Endodermal cell (in vitro differentiated cells): ENCODE data around the gene CADM3. TPM values are rescaled to one million over a fixed set of nuclear protein-coding genes. Genes with fewer than 3 reads are reported as not detected.

Source experiments
- DNase-seq: peaks from one replicate; pipeline ENCODE4 v3.0.0-alpha.2; 2017
- H3K27ac ChIP-seq: 2 replicates; pipeline ENCODE4 v1.5.1; 2013; ENCODE audit warnings: mild to moderate bottlenecking, low read depth, low read length, moderate library complexity
- H3K27me3 ChIP-seq: 2 replicates; pipeline ENCODE4 v1.6.1; 2013; ENCODE audit warnings: mild to moderate bottlenecking, low read length, moderate library complexity; ENCODE audit not compliant: insufficient read depth, control insufficient read depth, poor library complexity, severe bottlenecking
- H3K36me3 ChIP-seq: 2 replicates; pipeline ENCODE4 v1.7.0; 2013; ENCODE audit warnings: mild to moderate bottlenecking, low read length, moderate library complexity; ENCODE audit not compliant: control insufficient read depth, insufficient read depth
- H3K4me1 ChIP-seq: one replicate; pipeline ENCODE4 v1.7.0; 2013; ENCODE audit warnings: low read length; ENCODE audit not compliant: control insufficient read depth, insufficient read depth
- H3K4me3 ChIP-seq: 2 replicates; pipeline ENCODE4 v1.5.1; 2013; ENCODE audit warnings: mild to moderate bottlenecking, low read length, moderate library complexity
- H3K9ac ChIP-seq: 2 replicates; pipeline ENCODE4 v1.6.1; 2013; ENCODE audit warnings: mild to moderate bottlenecking, low read length, moderate library complexity; ENCODE audit not compliant: poor library complexity, severe bottlenecking; ENCODE audit errors: extremely low read depth
- H3K9me3 ChIP-seq: 2 replicates; pipeline ENCODE4 v1.6.1; 2013; ENCODE audit warnings: mild to moderate bottlenecking, low read length, moderate library complexity; ENCODE audit not compliant: control insufficient read depth
- H3K27ac Mint-ChIP-seq: 2 replicates; pipeline ENCODE4 v1.8.0; 2020; ENCODE audit warnings: mixed read lengths
- H3K27me3 Mint-ChIP-seq: 2 replicates; pipeline ENCODE4 v1.8.0; 2021; ENCODE audit warnings: mild to moderate bottlenecking, mixed read lengths; ENCODE audit not compliant: insufficient read depth
- H3K36me3 Mint-ChIP-seq: 2 replicates; pipeline ENCODE4 v1.8.0; 2020; ENCODE audit warnings: low read depth, mixed read lengths
- H3K4me1 Mint-ChIP-seq: 2 replicates; pipeline ENCODE4 v1.8.0; 2020; ENCODE audit warnings: mixed read lengths
- H3K4me3 Mint-ChIP-seq: 2 replicates; pipeline ENCODE4 v1.8.0; 2020; ENCODE audit warnings: mild to moderate bottlenecking, moderate library complexity, mixed read lengths
- H3K9me3 Mint-ChIP-seq: 2 replicates; pipeline ENCODE4 v1.8.0; 2020; ENCODE audit warnings: mild to moderate bottlenecking, mixed read lengths
- WGBS, 2 experiments: methylation state at CpG; one replicate each; pipeline versions ENCODE4 v1.1.5 to v1.1.7; 2013; ENCODE audit warnings: missing lambda C conversion rate in 2 of 2, mixed read lengths in 1 of 2; ENCODE audit not compliant: insufficient coverage in 1 of 2, insufficient read length in 1 of 2; 5-methylcytosine and 5-hydroxymethylcytosine counted together
- total RNA-seq, 2 donors: library from RNA; stranded (reverse); fragmentation: NEBNext Ultra II Directional in 1 of 2; extraction: Animal tissue kit (Norgen Biotek cat#: 25700) in 1 of 2; gene quantifications; 2 replicates in 1 of 2; 3 replicates in 1 of 2; pipeline ENCODE4 v1.2.1, GENCODE V29; 2021
- TF ChIP-seq, protein P1 (sequence below): fragments of 200-600 bp; sonication (generic); conservative IDR thresholded peaks from 2 replicates; pipeline ENCODE4 v1.5.0; 2021; ENCODE audit warnings: antibody characterized with exemption, mild to moderate bottlenecking

The CADM3 gene
- total RNA-seq, 2 donors from 2014 or later, result 2.4 to 4.0 TPM

GRCh38 chr1:159222075-159222865 is 50.9 kb downstream of the CADM3 start:
- H3K4me3 ChIP-seq, result no peak overlapping the region
- Mint-ChIP-seq H3K27me3 (no peaks in the 10 kb centered on the region), H3K9me3 (no peaks in the 10 kb centered on the region), H3K36me3 (no peaks in the 10 kb centered on the region), H3K4me1 (peaks cover 25% of the 10 kb centered on the region), H3K4me3 (no peak overlapping the region), H3K27ac (no peak overlapping the region)
- H3K4me1 ChIP-seq, result peaks cover 4% of the 10 kb centered on the region
- WGBS, 2 experiments, result 86 to 97% methylated on average over 4 to 5 of the region's 5 CpGs
- no peak for DNase-seq
- TF ChIP-seq, protein P1, sequence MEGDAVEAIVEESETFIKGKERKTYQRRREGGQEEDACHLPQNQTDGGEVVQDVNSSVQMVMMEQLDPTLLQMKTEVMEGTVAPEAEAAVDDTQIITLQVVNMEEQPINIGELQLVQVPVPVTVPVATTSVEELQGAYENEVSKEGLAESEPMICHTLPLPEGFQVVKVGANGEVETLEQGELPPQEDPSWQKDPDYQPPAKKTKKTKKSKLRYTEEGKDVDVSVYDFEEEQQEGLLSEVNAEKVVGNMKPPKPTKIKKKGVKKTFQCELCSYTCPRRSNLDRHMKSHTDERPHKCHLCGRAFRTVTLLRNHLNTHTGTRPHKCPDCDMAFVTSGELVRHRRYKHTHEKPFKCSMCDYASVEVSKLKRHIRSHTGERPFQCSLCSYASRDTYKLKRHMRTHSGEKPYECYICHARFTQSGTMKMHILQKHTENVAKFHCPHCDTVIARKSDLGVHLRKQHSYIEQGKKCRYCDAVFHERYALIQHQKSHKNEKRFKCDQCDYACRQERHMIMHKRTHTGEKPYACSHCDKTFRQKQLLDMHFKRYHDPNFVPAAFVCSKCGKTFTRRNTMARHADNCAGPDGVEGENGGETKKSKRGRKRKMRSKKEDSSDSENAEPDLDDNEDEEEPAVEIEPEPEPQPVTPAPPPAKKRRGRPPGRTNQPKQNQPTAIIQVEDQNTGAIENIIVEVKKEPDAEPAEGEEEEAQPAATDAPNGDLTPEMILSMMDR, result no peak
- H3K9ac ChIP-seq, result no peak overlapping the region
- H3K27ac ChIP-seq, result no peak overlapping the region
- H3K27me3 ChIP-seq, result no peaks in the 10 kb centered on the region
- H3K9me3 ChIP-seq, result no peaks in the 10 kb centered on the region
- H3K36me3 ChIP-seq, result no peaks in the 10 kb centered on the region

DNA sequence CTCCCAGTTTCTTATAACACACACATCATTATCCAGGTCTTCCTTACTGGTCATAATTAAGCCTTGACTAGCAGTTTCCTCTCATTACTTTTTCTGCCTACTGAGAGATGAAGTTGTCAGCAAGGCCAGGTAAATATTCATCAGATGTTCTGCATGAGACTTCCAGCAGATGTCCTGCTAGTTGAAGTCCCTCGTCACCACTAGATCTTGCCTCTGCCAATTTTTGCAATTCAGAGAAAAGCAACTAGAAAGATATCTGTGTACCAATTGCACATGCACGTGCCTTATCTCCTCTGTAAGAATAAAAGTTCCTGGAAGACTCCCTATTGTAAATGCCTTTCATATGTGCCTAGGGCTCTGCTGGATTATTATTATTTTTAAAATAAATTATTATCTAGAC is 51.6 kb downstream of the CADM3 start:
- Mint-ChIP-seq H3K4me3 (no peak overlapping the region), H3K4me1 (peaks cover 32% of the 10 kb centered on the region), H3K27me3 (no peaks in the 10 kb centered on the region), H3K27ac (no peak overlapping the region), H3K36me3 (no peaks in the 10 kb centered on the region), H3K9me3 (no peaks in the 10 kb centered on the region)
- 86% methylated on average over 1 to 2 of the region's 2 CpGs for WGBS, 2 experiments
- TF ChIP-seq, protein P1, result no peak
- no peak overlapping the region for H3K27ac ChIP-seq
- DNase-seq, result no peak
- H3K9me3 ChIP-seq, result no peaks in the 10 kb centered on the region
- peaks cover 6% of the 10 kb centered on the region for H3K4me1 ChIP-seq
- H3K9ac ChIP-seq, result no peak overlapping the region
- no peaks in the 10 kb centered on the region for H3K36me3 ChIP-seq
- no peak overlapping the region for H3K4me3 ChIP-seq
- no peaks in the 10 kb centered on the region for H3K27me3 ChIP-seq

DNA sequence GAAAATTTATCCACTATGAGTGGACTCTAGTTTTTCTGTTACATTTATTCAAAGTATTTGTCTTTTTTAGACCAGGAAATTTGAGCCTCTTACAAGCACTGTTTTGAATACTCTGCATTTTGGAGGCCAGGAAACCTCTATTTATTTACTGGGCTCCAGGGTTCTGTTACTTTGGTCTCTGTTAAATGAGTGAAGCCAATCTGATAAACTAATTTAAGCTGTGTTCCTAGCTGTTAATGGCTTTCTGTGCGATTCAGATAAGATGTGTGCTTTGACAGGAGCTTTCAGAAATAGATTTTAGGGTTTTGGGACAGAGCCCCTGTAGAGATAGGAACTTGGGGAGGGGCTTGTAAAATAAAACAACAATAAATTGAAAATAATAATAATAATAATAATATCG is 57.1 kb downstream of the CADM3 start:
- no peak overlapping the region for H3K27ac ChIP-seq
- H3K36me3 ChIP-seq, result no peaks in the 10 kb centered on the region
- H3K36me3 Mint-ChIP-seq, result no peaks in the 10 kb centered on the region
- TF ChIP-seq, protein P1, result no peak
- H3K27ac Mint-ChIP-seq, result no peak overlapping the region
- peaks cover 20% of the 10 kb centered on the region for H3K4me1 ChIP-seq
- no peaks in the 10 kb centered on the region for H3K27me3 Mint-ChIP-seq
- no peaks in the 10 kb centered on the region for H3K9me3 Mint-ChIP-seq
- WGBS, 2 experiments, result 40 to 71% methylated on average over 1 to 2 of the region's 2 CpGs
- H3K4me3 Mint-ChIP-seq, result no peak overlapping the region
- H3K9me3 ChIP-seq, result no peaks in the 10 kb centered on the region
- DNase-seq, result no peak
- H3K9ac ChIP-seq, result no peak overlapping the region
- no peak overlapping the region for H3K4me3 ChIP-seq
- H3K4me1 Mint-ChIP-seq, result peaks cover 43% of the 10 kb centered on the region
- no peaks in the 10 kb centered on the region for H3K27me3 ChIP-seq
